ENCODE results near the gene NCK1. TPM values are rescaled to one million over a fixed set of nuclear protein-coding genes. Genes with fewer than 3 reads are reported as not detected.

The NCK1 gene
- total RNA-seq, 5 donors from 2014 or later (not counting 1 experiment from before 2014, with no cell fraction given), result 46.9 to 65.3 (median 50.9) TPM

DNA sequence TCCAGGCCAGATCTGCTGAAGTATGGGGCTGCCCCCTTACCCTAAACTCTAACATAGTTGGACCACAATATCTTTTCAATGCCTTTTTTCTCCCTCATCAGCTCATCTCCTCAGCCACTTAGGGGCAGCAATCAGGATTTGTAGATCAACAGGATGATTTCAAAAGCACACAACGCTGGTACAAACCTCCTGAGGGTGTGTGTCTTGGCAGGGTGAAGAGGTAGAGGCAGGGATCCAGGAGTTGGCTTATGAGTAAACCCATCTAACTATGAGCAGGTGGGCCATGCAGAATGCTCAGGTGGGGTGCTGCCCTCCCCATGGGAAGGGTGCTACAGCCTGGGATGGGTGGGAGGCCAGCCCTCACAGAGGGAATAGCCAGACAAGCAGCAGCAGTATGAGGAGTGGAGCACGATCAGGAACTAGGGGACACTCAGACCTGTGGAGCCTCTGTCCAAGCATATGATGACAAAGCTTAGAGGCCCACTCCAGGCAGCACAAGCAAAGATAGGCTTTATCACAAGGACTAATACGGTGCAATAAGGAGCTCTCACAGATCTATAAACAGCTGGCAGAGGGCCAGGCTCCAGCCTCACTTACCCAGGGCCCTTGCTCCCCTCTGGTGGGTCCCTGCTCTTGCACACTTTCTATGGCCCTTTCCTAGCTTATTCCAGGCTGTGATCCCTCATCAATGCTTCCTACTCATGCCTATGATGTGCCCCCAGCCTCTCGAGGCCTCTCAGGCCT lies 127.9 kb downstream of the NCK1 start:
- ChIA-PET POLR2A (no interaction called here), CTCF (interaction anchor here (0.5 to 0.6 kb wide), 2 partner anchors 102 to 540 kb away, joined by 3 to 4 read pairs; no protein-coding TSS in a partner anchor)
- Histone ChIP-seq H3K9me3 (no peaks in the 10 kb centered on the region), H3K36me3 (ENCODE audit: control insufficient read depth in 2 of 2, extremely low read depth in 1 of 2, insufficient read depth in 1 of 2, low read length in 1 of 2) (no peaks in the 10 kb centered on the region), H3K4me3 (ENCODE audit: control insufficient read depth in 1 of 2, extremely low read depth in 1 of 2, low read length in 1 of 2) (no peak overlapping the region), H3K27me3 (replicated peaks in 1 of 2; ENCODE audit: control insufficient read depth in 2 of 2, extremely low read depth in 1 of 2, insufficient read depth in 2 of 2, low read length in 1 of 2) (no peaks in the 10 kb centered on the region), H3K4me1 (ENCODE audit: control insufficient read depth in 1 of 2, extremely low read depth in 1 of 2, insufficient read depth in 2 of 2, low read length in 2 of 2) (no peaks in the 10 kb centered on the region), H3K27ac (ENCODE audit: low read length) (no peak overlapping the region)
- peaks cover 6 to 8% (median 7%) of the 10 kb centered on the region in 3 donors for H3K4me1 Mint-ChIP-seq
- H3K36me3 Mint-ChIP-seq, result peaks cover 3% of the 10 kb centered on the region
- no peaks in the 10 kb centered on the region for H3K9me3 Mint-ChIP-seq
- no peaks in the 10 kb centered on the region for H3K27me3 Mint-ChIP-seq
- no peak for ATAC-seq (replicated peaks in 1 of 4)
- H3K27ac Mint-ChIP-seq, result no peak overlapping the region
- 95% methylated on average over 4 of the region's 4 CpGs for WGBS (ENCODE audit: insufficient coverage)
- no peak for DNase-seq
- H3K4me3 Mint-ChIP-seq, result no peak overlapping the region

- H3K4me1 Mint-ChIP-seq, result peaks cover 7 to 9% (median 7%) of the 10 kb centered on the region in 3 donors
- Histone ChIP-seq H3K36me3 (ENCODE audit: control insufficient read depth in 2 of 2, extremely low read depth in 1 of 2, insufficient read depth in 1 of 2, low read length in 1 of 2) (no peaks in the 10 kb centered on the region), H3K27ac (ENCODE audit: low read length) (no peak overlapping the region), H3K4me3 (ENCODE audit: control insufficient read depth in 1 of 2, extremely low read depth in 1 of 2, low read length in 1 of 2) (no peak overlapping the region), H3K9me3 (no peaks in the 10 kb centered on the region), H3K4me1 (ENCODE audit: control insufficient read depth in 1 of 2, extremely low read depth in 1 of 2, insufficient read depth in 2 of 2, low read length in 2 of 2) (no peaks in the 10 kb centered on the region), H3K27me3 (replicated peaks in 1 of 2; ENCODE audit: control insufficient read depth in 2 of 2, extremely low read depth in 1 of 2, insufficient read depth in 2 of 2, low read length in 1 of 2) (no peaks in the 10 kb centered on the region)
- no peak for ATAC-seq (replicated peaks in 1 of 4)
- 100% methylated on average over 3 of the region's 4 CpGs for WGBS (ENCODE audit: insufficient coverage)
- no peak overlapping the region for H3K4me3 Mint-ChIP-seq
- ChIA-PET CTCF (interaction anchor here in 1 of 2 donors (0.6 kb wide), 1 partner anchor 541 kb away, joined by 4 read pairs; no protein-coding TSS in a partner anchor), POLR2A (no interaction called here)
- no peak overlapping the region for H3K27ac Mint-ChIP-seq
- DNase-seq, result no peak
- H3K9me3 Mint-ChIP-seq, result no peaks in the 10 kb centered on the region
- no peaks in the 10 kb centered on the region for H3K27me3 Mint-ChIP-seq
- H3K36me3 Mint-ChIP-seq, result no peaks in the 10 kb centered on the region
These were observed 128.8 kb downstream of the NCK1 start for GRCh38 chr3:136990826-136991225.

GRCh38 chr3:136992115-136992514 lies 130.1 kb downstream of the NCK1 start:
- no peak overlapping the region for H3K27ac ChIP-seq (ENCODE audit: low read length)
- WGBS (ENCODE audit: insufficient coverage), result no CpG with 5 or more reads among the region's 2 CpGs
- H3K9me3 ChIP-seq, result no peaks in the 10 kb centered on the region
- ChIA-PET POLR2A (interaction anchor here in 1 of 2 donors (0.6 kb wide), 1 partner anchor 552 kb away, joined by 3 read pairs; no protein-coding TSS in a partner anchor), CTCF (no interaction called here)
- Mint-ChIP-seq H3K9me3 (no peaks in the 10 kb centered on the region), H3K36me3 (no peaks in the 10 kb centered on the region), H3K27me3 (no peaks in the 10 kb centered on the region), H3K4me3 (no peak overlapping the region), H3K4me1 (peaks cover 7 to 9% (median 7%) of the 10 kb centered on the region in 3 donors), H3K27ac (no peak overlapping the region)
- DNase-seq (no peak), ATAC-seq (replicated peaks in 1 of 4) (no peak)
- no peaks in the 10 kb centered on the region for H3K27me3 ChIP-seq (replicated peaks in 1 of 2; ENCODE audit: control insufficient read depth in 2 of 2, extremely low read depth in 1 of 2, insufficient read depth in 2 of 2, low read length in 1 of 2)
- H3K4me1 ChIP-seq (ENCODE audit: control insufficient read depth in 1 of 2, extremely low read depth in 1 of 2, insufficient read depth in 2 of 2, low read length in 2 of 2), result no peaks in the 10 kb centered on the region
- H3K4me3 ChIP-seq (ENCODE audit: control insufficient read depth in 1 of 2, extremely low read depth in 1 of 2, low read length in 1 of 2), result no peak overlapping the region
- H3K36me3 ChIP-seq (ENCODE audit: control insufficient read depth in 2 of 2, extremely low read depth in 1 of 2, insufficient read depth in 1 of 2, low read length in 1 of 2), result no peaks in the 10 kb centered on the region

DNA sequence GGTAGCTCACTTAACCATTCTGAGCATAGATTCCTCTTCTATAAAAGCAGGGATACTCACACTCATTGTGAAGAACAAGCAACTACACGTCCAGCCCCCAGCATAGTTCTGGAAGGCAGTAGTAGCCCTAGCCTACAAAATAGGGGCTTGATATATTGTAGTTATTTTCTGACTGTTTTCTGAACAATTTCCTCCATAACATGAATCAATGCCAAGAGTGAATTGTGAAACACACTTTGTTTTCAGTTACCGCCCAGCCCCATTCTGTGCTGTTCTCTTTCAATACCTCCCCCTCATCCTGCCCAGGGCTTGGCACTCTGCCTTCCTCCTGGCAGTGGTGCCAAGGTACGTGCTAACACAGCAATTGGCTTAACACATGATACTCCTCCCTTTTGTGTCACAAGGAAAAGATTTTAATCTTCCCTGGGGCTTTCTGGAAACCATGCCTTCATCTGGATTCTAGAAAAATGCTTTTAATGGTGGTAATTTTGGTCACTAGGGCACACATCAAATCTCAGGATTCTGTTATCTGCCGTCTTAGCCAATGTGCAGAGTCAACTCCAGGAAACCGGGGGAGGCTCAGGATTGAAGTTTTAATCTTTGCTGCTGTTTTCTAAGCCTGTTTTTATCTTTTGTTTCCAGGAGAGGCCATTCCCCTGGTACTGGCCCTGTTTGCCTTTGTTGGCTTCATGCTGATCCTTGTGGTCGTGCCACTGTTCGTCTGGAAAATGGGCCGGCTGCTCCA lies 132.9 kb downstream of the NCK1 start:
- Histone ChIP-seq H3K36me3 (ENCODE audit: control insufficient read depth in 2 of 2, extremely low read depth in 1 of 2, insufficient read depth in 1 of 2, low read length in 1 of 2) (no peaks in the 10 kb centered on the region), H3K4me1 (ENCODE audit: control insufficient read depth in 1 of 2, extremely low read depth in 1 of 2, insufficient read depth in 2 of 2, low read length in 2 of 2) (no peaks in the 10 kb centered on the region), H3K9me3 (no peaks in the 10 kb centered on the region), H3K27ac (ENCODE audit: low read length) (no peak overlapping the region), H3K4me3 (ENCODE audit: control insufficient read depth in 1 of 2, extremely low read depth in 1 of 2, low read length in 1 of 2) (no peak overlapping the region), H3K27me3 (replicated peaks in 1 of 2; ENCODE audit: control insufficient read depth in 2 of 2, extremely low read depth in 1 of 2, insufficient read depth in 2 of 2, low read length in 1 of 2) (no peaks in the 10 kb centered on the region)
- Mint-ChIP-seq H3K36me3 (no peaks in the 10 kb centered on the region), H3K4me1 (peaks cover 7 to 9% (median 7%) of the 10 kb centered on the region in 3 donors), H3K27me3 (no peaks in the 10 kb centered on the region), H3K4me3 (no peak overlapping the region), H3K9me3 (no peaks in the 10 kb centered on the region), H3K27ac (peak overlapping the region in 1 of 2 donors; percentile 29)
- 77% methylated on average over 5 of the region's 8 CpGs for WGBS (ENCODE audit: insufficient coverage)
- ChIA-PET CTCF (interaction anchor here in 1 of 2 donors (0.6 kb wide), 1 partner anchor 90 kb away, joined by 5 read pairs; no protein-coding TSS in a partner anchor), POLR2A (no interaction called here)
- ATAC-seq (replicated peaks in 1 of 4) (peak in 1 of 4 experiments; percentile 38), DNase-seq (no peak)

- peaks cover 7 to 9% (median 7%) of the 10 kb centered on the region in 3 donors for H3K4me1 Mint-ChIP-seq
- peak overlapping the region in 1 of 2 donors; percentile 16 for H3K27ac Mint-ChIP-seq
- Histone ChIP-seq H3K36me3 (ENCODE audit: control insufficient read depth in 2 of 2, extremely low read depth in 1 of 2, insufficient read depth in 1 of 2, low read length in 1 of 2) (no peaks in the 10 kb centered on the region), H3K4me3 (ENCODE audit: control insufficient read depth in 1 of 2, extremely low read depth in 1 of 2, low read length in 1 of 2) (no peak overlapping the region), H3K9me3 (no peaks in the 10 kb centered on the region), H3K4me1 (ENCODE audit: control insufficient read depth in 1 of 2, extremely low read depth in 1 of 2, insufficient read depth in 2 of 2, low read length in 2 of 2) (no peaks in the 10 kb centered on the region), H3K27ac (ENCODE audit: low read length) (no peak overlapping the region), H3K27me3 (replicated peaks in 1 of 2; ENCODE audit: control insufficient read depth in 2 of 2, extremely low read depth in 1 of 2, insufficient read depth in 2 of 2, low read length in 1 of 2) (no peaks in the 10 kb centered on the region)
- H3K4me3 Mint-ChIP-seq, result no peak overlapping the region
- POLR2A ChIA-PET, result no interaction called here
- no peaks in the 10 kb centered on the region for H3K9me3 Mint-ChIP-seq
- ATAC-seq (replicated peaks in 1 of 4) (no peak), DNase-seq (no peak)
- H3K36me3 Mint-ChIP-seq, result no peaks in the 10 kb centered on the region
- WGBS (ENCODE audit: insufficient coverage), result 57% methylated on average over 1 of the region's 1 CpG
- CTCF ChIA-PET, result interaction anchor here in 1 of 2 donors (0.6 kb wide), 1 partner anchor 225 kb away, joined by 4 read pairs; no protein-coding TSS in a partner anchor
- no peaks in the 10 kb centered on the region for H3K27me3 Mint-ChIP-seq
These were observed 133.6 kb downstream of the NCK1 start for GRCh38 chr3:136995652-136996051.
